Liver (tissue), 3 donors: ENCODE results near the gene MANBA.

ENCODE experiments used
- ATF3 ChIP-seq: IDR thresholded peaks from 2 replicates; pipeline ENCODE4 v1.6.1; 2016; ENCODE audit warnings: antibody characterized with exemption
- CTCF ChIP-seq: fragments of 150-350 bp; IDR thresholded peaks from 2 replicates; pipeline ENCODE4 v1.5.1; 2017; ENCODE audit warnings: improper control_type of control experiment, low read depth, low read length; ENCODE audit not compliant: missing input control
- EGR1 ChIP-seq, 2 donors: IDR thresholded peaks; 2 replicates each; pipeline ENCODE4 v1.6.1; 2016 to 2018; ENCODE audit warnings: antibody characterized with exemption in 2 of 2, low read depth in 2 of 2
- MAX ChIP-seq: IDR thresholded peaks from 2 replicates; pipeline ENCODE4 v1.6.1; 2016; ENCODE audit warnings: antibody characterized with exemption
- RAD21 ChIP-seq, 2 donors: IDR thresholded peaks; 2 replicates each; pipeline ENCODE4 v1.6.1; 2016; ENCODE audit warnings: antibody characterized with exemption in 2 of 2, mild to moderate bottlenecking in 2 of 2
- TAF1 ChIP-seq: conservative IDR thresholded peaks from 2 replicates; pipeline ENCODE4 v1.6.1; 2016; ENCODE audit warnings: antibody characterized with exemption, mild to moderate bottlenecking
- YY1 ChIP-seq: IDR thresholded peaks from 2 replicates; pipeline ENCODE4 v1.6.1; 2016; ENCODE audit warnings: antibody characterized with exemption, mild to moderate bottlenecking
- donor health status: healthy.
- donor health status: healthy.

GRCh38 chr4:102594000-102594399, 166.8 kb downstream of the MANBA start:
- TF ChIP-seq CTCF (no peak), ATF3 (no peak), MAX (no peak), EGR1 (IDR thresholded peaks at IDR 0.05; ENCODE audit: low read depth in 2 of 2) (no peak), TAF1 (no peak), RAD21 (IDR thresholded peaks at IDR 0.05) (no peak), YY1 (no peak)
